H1 (cell line): ENCODE measurements around the gene ACVR1. TPM values are rescaled to one million over a fixed set of nuclear protein-coding genes. Genes with fewer than 3 reads are reported as not detected.

Source experiments
- BCL11A ChIP-seq, 2 experiments: IDR thresholded peaks; one replicate each; pipeline ENCODE4 v1.6.1; 2011; ENCODE audit warnings: low read depth in 2 of 2, low read length in 2 of 2, mild to moderate bottlenecking in 2 of 2
- CHD7 ChIP-seq: fragments of 300-600 bp; sonication (generic); IDR thresholded peaks from 2 replicates; pipeline ENCODE4 v1.7.1; 2012; ENCODE audit warnings: low read length, moderate library complexity, mild to moderate bottlenecking, inconsistent platforms; ENCODE audit not compliant: insufficient replicate concordance
- RFX5 ChIP-seq: IDR thresholded peaks from 2 replicates; pipeline ENCODE4 v1.6.1; 2011; ENCODE audit warnings: low read depth, low read length, improper control_type of control experiment, borderline replicate concordance
- TAF7 ChIP-seq: optimal IDR thresholded peaks from 2 replicates; pipeline ENCODE3; 2011; ENCODE audit warnings: low read depth, mild to moderate bottlenecking, inconsistent platforms, low read length, moderate library complexity, borderline replicate concordance
- polyA plus RNA-seq, 7 experiments: library from polyadenylated mRNA; depleted of rRNA in 3 of 7; stranded (reverse) in 5 of 7; unstranded in 2 of 7; fragments of >200 nt in 5 of 7; fragments of 200-250 nt in 2 of 7; gene quantifications; 1 replicate in 5 of 7; 2 replicates in 1 of 7; 4 replicates in 1 of 7; pipeline versions ENCODE4 v1.2.1 to v1.2.3, GENCODE V29; 2011 to 2013; ENCODE audit warnings: missing spikeins in 2 of 7, mixed read lengths in 2 of 7
- total RNA-seq: library from RNA; stranded (reverse); fragmentation: NEBNext Ultra II Directional; extraction: Animal tissue kit (Norgen Biotek cat#: 25700); gene quantifications from 2 replicates; pipeline ENCODE4 v1.2.1, GENCODE V29; 2021

ACVR1 gene
- total and polyA plus RNA-seq, 2 of the 8 experiments (the other 6 are each of a cell fraction or from before 2014, with no cell fraction given) = 8.5 to 17.7 TPM

- TF ChIP-seq CHD7 (no peak), RFX5 (no peak), BCL11A (IDR thresholded peaks at IDR 0.05; ENCODE audit: low read depth in 2 of 2, low read length in 2 of 2) (no peak), TAF7 (no peak)
Measured at GRCh38 chr2:157867703-157868102, 8.4 kb downstream of the ACVR1 start (continued).
